Measurements from ENCODE around the gene MYLK.
A peak's percentile ranks its signal among the peaks of the same experiment; 100 is the strongest.
"Not testable (repeated sequence)": the region's sequence is repeated elsewhere in the genome, so short reads cannot be mapped to it uniquely, and the experiment has no call there.

The MYLK gene

GRCh38 chr3:123600863-123601262, 283.3 kb downstream of the MYLK start:
- not testable (repeated sequence) for DNase-seq (ENCODE audit: low read depth in 2 of 2)

DNA sequence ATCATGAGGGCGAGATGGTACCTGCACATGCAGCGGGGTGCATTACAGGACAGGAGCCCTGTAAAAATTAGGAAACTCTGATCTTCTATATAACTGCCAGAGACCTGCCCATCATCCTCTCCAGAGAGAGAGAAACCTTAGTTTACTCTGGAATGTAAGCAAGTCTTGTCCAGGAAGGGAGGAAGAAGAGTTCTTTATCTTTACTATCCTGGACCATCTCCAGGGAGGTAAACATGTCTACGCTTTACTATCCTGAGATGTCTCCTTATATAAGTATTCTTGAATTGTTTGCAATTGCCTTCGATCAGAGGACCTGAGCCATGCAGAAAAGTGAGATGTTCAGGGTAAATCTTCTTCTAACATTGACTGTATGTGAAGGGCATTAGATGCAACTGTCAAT, 286.6 kb downstream of the MYLK start:
- no peak for DNase-seq (ENCODE audit: low read depth in 2 of 2)

- no peak for DNase-seq (ENCODE audit: low read depth in 2 of 2)
Measured at GRCh38 chr3:123595396-123596180, 288.5 kb downstream of the MYLK start.

DNA sequence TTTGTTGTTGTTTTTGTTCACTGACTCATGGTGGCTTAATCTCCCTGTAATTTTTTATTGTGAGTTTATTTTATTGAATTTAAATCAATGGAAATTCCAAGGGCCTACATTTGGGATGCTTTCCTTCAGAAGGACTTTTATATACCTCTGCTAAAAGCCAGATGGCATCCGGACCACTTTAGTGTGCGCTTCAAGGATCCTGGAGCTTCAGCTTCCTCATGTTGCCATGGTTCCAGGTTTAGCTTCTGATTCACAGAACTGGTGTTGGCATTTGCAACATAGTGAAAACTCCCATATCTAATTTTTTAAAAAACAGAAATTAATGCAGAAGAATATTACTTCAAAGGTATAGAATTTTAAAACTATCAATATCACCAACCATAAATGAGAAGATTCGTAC, 290.8 kb downstream of the MYLK start:
- no peak for DNase-seq (ENCODE audit: low read depth in 2 of 2)

DNA sequence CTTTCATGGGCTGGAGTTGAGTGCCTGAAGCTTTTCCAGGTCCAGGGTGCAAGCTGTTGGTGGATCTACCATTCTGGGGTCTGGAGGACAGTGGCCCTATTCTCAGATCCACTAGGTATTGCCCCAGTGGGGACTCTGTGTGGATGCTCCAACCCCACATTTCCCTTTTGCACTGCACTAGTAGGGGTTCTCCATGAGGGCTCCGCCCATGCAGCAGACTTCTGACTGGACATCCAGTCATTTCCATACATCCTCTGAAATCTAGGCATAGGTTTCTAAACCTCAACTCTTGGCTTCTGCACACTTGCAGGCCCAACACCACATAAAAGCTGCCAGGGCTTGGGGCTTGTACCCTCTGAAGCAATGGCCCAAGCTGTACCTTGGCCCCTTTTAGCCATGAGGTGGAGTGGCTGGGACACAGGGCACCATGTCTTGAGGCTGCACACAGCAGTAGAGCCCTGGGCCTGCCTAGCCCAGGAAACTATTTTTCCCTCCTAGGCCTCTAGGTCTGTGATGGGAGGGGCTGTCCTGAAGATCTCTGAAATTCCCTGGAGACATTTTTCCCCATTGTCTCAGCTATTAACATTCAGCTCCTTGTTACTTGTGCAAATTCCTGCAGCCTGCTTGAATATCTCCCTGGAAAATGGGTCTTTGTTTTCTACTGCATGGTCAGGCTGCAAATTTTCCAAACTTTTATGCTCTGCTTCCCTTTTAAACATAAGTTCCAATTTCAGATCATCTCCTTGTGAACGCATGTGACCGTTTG, 293.3 kb downstream of the MYLK start:
- DNase-seq (ENCODE audit: low read depth in 2 of 2): no peak

GRCh38 chr3:123587401-123587800, 296.7 kb downstream of the MYLK start:
- no peak for DNase-seq (ENCODE audit: low read depth in 2 of 2)

DNA sequence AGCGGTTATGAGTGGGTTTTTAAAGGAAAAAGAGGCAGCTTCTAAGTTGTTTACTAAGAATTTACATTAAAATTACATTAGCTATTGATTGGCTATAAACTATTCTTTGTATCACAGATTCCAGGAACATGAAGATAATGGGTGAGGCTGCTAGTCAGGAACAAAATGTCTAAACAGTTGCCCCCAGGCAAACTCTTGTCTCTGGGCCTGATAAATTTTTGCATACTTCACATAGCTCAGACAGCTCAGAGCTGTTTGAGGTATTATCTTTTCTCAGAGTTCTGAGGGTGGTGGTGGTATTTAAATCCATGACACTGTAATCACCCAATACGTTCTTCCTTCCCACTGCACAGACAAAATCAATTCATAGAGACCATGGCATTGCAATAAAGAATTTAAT, 297.2 kb downstream of the MYLK start:
- DNase-seq (ENCODE audit: low read depth in 2 of 2): peak in 1 of 2 experiments; percentile 20

DNA sequence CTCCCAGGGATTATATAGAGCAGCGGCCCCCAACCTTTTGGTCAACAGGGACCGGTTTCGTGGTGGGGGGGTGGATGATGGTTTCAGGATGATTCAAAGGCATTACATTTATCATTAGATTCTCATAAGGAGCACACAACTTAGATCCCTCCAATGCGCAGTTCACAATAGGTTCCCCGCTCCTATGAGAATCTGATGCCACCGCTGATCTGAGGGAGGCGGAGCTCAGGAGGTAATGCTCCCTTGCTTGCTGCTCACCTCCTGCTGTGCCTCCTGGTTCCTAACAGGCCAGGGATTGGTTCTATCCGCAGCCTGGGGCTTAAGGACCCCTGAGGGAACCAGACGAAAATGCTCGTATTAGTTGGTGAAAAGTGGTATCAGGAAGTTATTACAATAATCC, 298.0 kb downstream of the MYLK start:
- peak; percentile 25 to 27 for DNase-seq (ENCODE audit: low read depth in 2 of 2)

- peak; percentile 94 for DNase-seq (ENCODE audit: low read depth in 2 of 2)
Measured at GRCh38 chr3:123584988-123585937, 298.9 kb downstream of the MYLK start, which contains the start of gene HACD2. HACD2 (minus strand) TSS chr3:123585053; CDS start chr3:123585027, 26 bp downstream.

DNA sequence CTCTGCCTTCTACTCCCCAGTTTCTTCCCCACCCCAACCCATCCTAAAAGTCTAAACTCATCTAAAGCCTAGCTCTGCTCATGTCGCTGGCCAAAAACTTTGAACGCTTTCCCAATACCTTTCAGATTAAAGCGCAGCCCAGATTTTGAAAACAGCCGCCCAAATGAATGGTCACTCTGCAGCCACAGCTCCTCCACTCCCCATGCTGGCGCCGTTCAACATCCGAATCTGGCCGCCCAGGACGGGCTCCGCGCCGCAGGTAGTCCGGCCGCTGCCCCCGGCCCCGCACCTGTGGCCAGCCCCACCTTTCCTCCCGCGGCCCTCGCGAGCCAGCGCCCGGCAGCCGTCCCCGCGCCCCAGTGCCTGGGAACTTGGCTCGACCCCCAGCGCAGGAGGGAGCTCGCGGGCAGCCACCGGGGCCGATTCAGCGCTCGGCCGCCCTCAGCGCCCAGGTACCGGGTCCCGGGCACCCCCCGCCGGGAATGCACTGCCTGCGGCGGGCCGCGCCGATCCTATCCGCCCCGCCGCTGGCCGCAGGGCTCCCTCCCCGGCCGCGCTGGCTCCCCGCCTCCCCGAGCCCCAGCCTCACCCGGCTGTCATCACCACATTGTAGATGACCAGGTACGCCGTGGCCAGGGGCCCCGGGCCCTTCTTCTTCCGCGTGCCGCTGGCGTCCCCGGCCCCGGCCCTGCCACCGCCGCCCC, 299.7 kb downstream of the MYLK start:
- no peak for DNase-seq (ENCODE audit: low read depth in 2 of 2)

- DNase-seq (ENCODE audit: low read depth in 2 of 2): no peak
Measured at GRCh38 chr3:123583561-123583960, 300.6 kb downstream of the MYLK start.

GRCh38 chr3:123582315-123582714, 301.8 kb downstream of the MYLK start:
- no peak for DNase-seq (ENCODE audit: low read depth in 2 of 2)

DNA sequence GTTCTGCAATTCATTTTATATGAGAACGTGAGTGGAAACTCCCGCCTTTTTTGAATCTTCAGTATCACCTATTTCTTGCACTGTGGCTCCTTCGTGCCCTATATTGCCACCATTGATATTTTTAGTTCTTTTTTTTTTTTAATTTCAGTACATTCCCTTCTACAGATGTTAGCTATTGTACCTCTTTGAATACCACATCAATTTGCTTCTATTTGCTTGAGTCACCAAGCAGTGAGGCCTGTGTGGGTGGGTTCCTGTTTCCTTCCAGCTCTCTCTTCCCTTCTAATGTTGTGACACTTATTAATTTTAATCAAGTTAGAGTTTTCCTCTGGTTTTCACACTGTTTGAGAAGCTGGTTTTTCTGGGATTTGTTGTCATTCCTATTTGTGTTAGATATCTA, 308.0 kb downstream of the MYLK start:
- no peak for DNase-seq (ENCODE audit: low read depth in 2 of 2)

DNA sequence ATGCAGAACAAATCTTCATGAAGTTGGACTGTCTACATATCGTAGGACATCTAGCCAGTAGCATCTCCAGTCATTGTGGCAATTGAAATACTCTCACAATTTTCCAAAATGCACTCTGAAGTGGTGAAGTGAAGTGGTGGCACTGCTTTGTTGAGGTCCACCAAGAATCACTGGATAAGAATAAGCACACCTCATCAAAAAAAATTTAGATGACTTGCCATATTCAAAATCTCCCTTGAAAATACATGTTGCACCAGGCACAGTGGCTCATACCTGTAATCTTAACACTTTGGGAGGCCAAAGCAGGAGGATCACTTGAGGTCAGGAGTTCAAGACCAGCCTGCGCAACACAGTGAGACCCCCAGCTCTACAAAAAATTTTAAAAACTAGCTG, 312.2 kb downstream of the MYLK start:
- DNase-seq (ENCODE audit: low read depth in 2 of 2): no peak

DNA sequence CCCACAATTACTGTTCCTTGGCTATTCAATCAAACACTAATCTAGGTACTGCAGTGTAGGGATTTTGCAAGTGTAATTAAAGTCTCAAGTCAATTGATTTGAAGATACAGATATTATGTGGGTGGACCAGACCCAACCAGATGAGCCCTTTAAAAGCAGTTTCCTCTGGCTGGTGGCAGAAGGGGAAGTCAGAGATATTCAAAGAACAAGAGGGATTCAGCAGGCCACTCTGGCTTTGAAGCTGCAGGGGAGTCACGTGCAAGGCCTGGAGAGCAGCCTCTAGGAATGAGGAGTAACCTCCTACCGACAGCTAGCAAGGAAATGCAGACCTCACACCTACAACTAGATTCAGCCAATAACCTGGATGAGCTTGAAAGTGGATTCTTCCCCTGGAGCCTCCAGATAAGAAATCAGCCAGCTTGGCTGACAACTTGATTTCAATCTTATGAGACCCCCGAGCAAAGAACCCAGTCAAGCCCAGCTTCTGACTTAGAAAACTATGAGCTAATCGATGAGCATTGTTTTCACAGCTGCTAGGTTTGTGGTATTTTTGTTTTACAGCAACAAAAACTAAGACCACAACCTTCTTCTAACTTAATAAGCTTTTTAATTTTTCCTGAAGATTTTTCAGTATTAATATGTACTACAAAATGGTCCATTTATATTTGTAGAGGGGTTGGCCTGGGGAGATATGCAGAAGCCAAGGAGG, 312.7 kb downstream of the MYLK start:
- DNase-seq (ENCODE audit: low read depth in 2 of 2): no peak

GRCh38 chr3:123568875-123569274, 315.3 kb downstream of the MYLK start:
- DNase-seq (ENCODE audit: low read depth in 2 of 2): no peak

DNA sequence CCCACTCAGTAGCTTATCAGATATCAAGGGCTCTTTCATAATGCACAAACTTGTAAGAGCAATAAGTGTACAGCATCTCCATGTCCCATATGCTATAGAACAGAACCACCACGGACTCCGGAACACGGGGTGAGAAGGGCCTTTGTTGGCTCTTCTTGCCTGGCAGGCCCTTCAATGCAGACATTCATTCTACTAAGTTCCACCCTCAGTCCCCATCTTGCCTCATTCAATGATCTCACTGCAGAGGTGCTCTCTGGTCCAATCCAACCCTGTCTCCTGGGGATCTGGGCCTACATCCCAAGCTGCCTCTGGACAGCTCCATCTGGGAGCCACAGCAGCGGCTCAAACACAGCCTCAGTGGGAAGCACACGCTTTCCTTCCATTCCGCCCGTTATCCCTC, 316.1 kb downstream of the MYLK start:
- DNase-seq (ENCODE audit: low read depth in 2 of 2): no peak

GRCh38 chr3:123564056-123564455, 320.1 kb downstream of the MYLK start:
- DNase-seq (ENCODE audit: low read depth in 2 of 2): no peak

DNA sequence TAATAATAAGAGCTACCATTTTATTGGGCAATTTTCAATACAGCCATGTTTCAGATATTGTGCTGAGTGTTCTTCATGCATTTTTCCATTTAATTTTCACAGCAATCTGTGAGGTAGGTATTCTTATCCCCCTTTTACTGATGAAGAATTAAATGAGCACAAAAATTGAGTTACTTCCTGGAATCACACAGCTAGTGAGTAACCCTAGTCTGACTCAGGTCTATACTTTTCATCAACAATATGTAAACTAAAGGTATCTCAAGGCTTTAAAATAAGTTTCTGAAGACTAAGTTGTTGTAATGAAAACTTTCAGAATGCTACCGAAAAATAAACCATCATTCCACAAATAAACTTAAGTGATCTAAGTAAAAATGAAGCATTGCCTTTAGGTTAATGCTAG, 321.6 kb downstream of the MYLK start:
- DNase-seq (ENCODE audit: low read depth in 2 of 2): no peak

- no peak for DNase-seq (ENCODE audit: low read depth in 2 of 2)
Measured at GRCh38 chr3:123561188-123561587, 322.9 kb downstream of the MYLK start.

Measured in fibroblast of skin of left quadriceps (primary cell).